Colonic mucosa (tissue), 4 donors: ENCODE data around the gene ZNF343. TPM values are rescaled to one million over a fixed set of nuclear protein-coding genes. Genes with fewer than 3 reads are reported as not detected.

Source experiments
- DNase-seq: peaks from one replicate; pipeline ENCODE4 v3.0.0-alpha.2; 2020
- H3K27ac ChIP-seq: fragments of 200-600 bp; one replicate; pipeline ENCODE4 v1.8.0; 2021
- H3K27me3 ChIP-seq: fragments of 200-600 bp; one replicate; pipeline ENCODE4 v1.8.0; 2021
- H3K36me3 ChIP-seq: fragments of 200-600 bp; one replicate; pipeline ENCODE4 v1.8.0; 2021
- H3K4me1 ChIP-seq: fragments of 200-600 bp; one replicate; pipeline ENCODE4 v1.8.0; 2021; ENCODE audit warnings: mild to moderate bottlenecking
- H3K4me3 ChIP-seq: fragments of 200-600 bp; one replicate; pipeline ENCODE4 v1.8.0; 2021
- H3K9ac ChIP-seq, 2 donors: one replicate each; pipeline ENCODE4 v1.7.0; 2013; ENCODE audit warnings: control low read depth in 2 of 2, low read depth in 2 of 2, low read length in 2 of 2
- H3K9me3 ChIP-seq: fragments of 200-600 bp; one replicate; pipeline ENCODE4 v1.8.0; 2021
- intact Hi-C: fragments of 100-400 bp; cut with DNase I; formaldehyde crosslinking; loops from one replicate; pipeline ENCODE4 v1.14.1; 2022
- total RNA-seq, 2 donors: library from RNA; stranded (reverse); fragmentation: NEBNext Ultra II Directional in 1 of 2; extraction: Animal tissue kit (Norgen Biotek cat#: 25700) in 1 of 2; gene quantifications; one replicate each; pipeline ENCODE4 v1.2.1, GENCODE V29; 2021
- TF ChIP-seq, protein P1 (sequence below): fragments of 200-600 bp; IDR thresholded peaks from one replicate; pipeline ENCODE4 v1.8.0; 2022; ENCODE audit warnings: antibody characterized with exemption, mild to moderate bottlenecking
- donor health status: healthy.
- donor health status: DM: no; HTN: no; CAD: no.
- donor health status: DM: no; HTN: no; CAD: no.

Gene ZNF343
- total RNA-seq, 2 donors from 2014 or later: 6.5 to 8.5 TPM

DNA sequence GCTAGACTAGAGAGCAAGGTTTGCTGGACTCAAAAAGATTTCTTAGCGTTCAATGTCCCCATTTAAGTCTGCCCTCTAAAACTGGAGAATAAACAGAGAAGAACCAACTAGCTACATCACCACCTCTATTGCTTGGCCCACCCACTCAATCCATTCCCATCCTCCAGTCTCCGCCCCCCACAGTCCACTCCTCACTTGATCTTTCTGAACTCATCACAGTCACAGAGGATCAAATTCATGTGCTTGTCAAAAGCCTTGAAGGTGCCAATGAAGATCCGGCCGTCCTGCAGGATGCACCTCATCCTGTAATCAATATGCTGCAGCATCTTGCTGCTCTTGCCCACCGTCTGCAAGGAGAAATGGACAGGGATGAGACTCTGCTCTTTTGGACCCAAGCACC is 41.3 kb downstream of the ZNF343 start:
- TF ChIP-seq, protein P1, sequence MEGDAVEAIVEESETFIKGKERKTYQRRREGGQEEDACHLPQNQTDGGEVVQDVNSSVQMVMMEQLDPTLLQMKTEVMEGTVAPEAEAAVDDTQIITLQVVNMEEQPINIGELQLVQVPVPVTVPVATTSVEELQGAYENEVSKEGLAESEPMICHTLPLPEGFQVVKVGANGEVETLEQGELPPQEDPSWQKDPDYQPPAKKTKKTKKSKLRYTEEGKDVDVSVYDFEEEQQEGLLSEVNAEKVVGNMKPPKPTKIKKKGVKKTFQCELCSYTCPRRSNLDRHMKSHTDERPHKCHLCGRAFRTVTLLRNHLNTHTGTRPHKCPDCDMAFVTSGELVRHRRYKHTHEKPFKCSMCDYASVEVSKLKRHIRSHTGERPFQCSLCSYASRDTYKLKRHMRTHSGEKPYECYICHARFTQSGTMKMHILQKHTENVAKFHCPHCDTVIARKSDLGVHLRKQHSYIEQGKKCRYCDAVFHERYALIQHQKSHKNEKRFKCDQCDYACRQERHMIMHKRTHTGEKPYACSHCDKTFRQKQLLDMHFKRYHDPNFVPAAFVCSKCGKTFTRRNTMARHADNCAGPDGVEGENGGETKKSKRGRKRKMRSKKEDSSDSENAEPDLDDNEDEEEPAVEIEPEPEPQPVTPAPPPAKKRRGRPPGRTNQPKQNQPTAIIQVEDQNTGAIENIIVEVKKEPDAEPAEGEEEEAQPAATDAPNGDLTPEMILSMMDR: no peak
- no peak for DNase-seq
- Histone ChIP-seq H3K9me3 (no peaks in the 10 kb centered on the region), H3K4me3 (no peak overlapping the region), H3K4me1 (peaks cover 7% of the 10 kb centered on the region), H3K9ac (no peak overlapping the region), H3K27me3 (no peaks in the 10 kb centered on the region), H3K27ac (no peak overlapping the region), H3K36me3 (peaks cover 11% of the 10 kb centered on the region)
- intact Hi-C loops: no loop called here

GRCh38 chr20:2465100-2465499 is 43.6 kb downstream of the ZNF343 start:
- H3K9me3 ChIP-seq: no peaks in the 10 kb centered on the region
- no peaks in the 10 kb centered on the region for H3K27me3 ChIP-seq
- no peak for DNase-seq
- H3K4me3 ChIP-seq: no peak overlapping the region
- peaks cover 18% of the 10 kb centered on the region for H3K36me3 ChIP-seq
- TF ChIP-seq, protein P1: no peak
- H3K9ac ChIP-seq: no peak overlapping the region
- H3K4me1 ChIP-seq: peaks cover 7% of the 10 kb centered on the region
- intact Hi-C loops: no loop called here
- no peak overlapping the region for H3K27ac ChIP-seq

GRCh38 chr20:2463616-2464365 is 44.9 kb downstream of the ZNF343 start:
- Histone ChIP-seq H3K36me3 (peaks cover 18% of the 10 kb centered on the region), H3K9me3 (no peaks in the 10 kb centered on the region), H3K9ac (no peak overlapping the region), H3K4me1 (peaks cover 3% of the 10 kb centered on the region), H3K4me3 (no peak overlapping the region), H3K27me3 (no peaks in the 10 kb centered on the region), H3K27ac (no peak overlapping the region)
- DNase-seq: no peak
- TF ChIP-seq, protein P1: no peak
- intact Hi-C loops: no loop called here

DNA sequence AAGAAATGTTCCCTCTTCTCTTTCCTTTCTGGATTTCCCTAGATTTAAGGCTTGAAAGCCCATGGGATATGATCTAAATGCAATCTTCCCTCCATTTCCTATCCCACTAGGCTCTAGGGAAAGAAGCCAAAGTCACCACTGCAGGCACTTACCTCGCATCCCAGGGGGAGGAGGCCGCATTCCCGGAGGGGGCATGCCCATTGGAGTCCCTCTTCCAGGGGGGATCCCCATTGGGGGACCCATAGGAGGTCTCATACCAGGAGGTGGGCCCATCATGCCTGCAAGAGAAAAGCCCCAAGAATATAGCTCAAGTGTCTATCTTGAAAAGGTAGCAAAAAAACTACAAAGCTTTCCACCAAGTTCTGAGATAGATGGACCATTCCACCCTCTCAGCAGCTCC is 46.2 kb downstream of the ZNF343 start:
- no peak overlapping the region for H3K9ac ChIP-seq
- no peaks in the 10 kb centered on the region for H3K9me3 ChIP-seq
- DNase-seq: no peak
- H3K27me3 ChIP-seq: no peaks in the 10 kb centered on the region
- TF ChIP-seq, protein P1: no peak
- H3K36me3 ChIP-seq: peaks cover 18% of the 10 kb centered on the region
- no peaks in the 10 kb centered on the region for H3K4me1 ChIP-seq
- H3K27ac ChIP-seq: no peak overlapping the region
- intact Hi-C loops: no loop called here
- H3K4me3 ChIP-seq: no peak overlapping the region

- H3K9ac ChIP-seq: no peak overlapping the region
- no peak overlapping the region for H3K27ac ChIP-seq
- H3K27me3 ChIP-seq: no peaks in the 10 kb centered on the region
- no peak overlapping the region for H3K4me3 ChIP-seq
- H3K4me1 ChIP-seq: no peaks in the 10 kb centered on the region
- H3K36me3 ChIP-seq: peaks cover 18% of the 10 kb centered on the region
- TF ChIP-seq, protein P1: no peak
- no peaks in the 10 kb centered on the region for H3K9me3 ChIP-seq
- intact Hi-C loops: no loop called here
- DNase-seq: no peak
Observed at GRCh38 chr20:2460752-2461424, 47.8 kb downstream of the ZNF343 start.
